Measurements from ENCODE around the gene CTIF. TPM values are rescaled to one million over a fixed set of nuclear protein-coding genes. Genes with fewer than 3 reads are reported as not detected.

The CTIF gene
- total and polyA plus RNA-seq, 4 donors = 10.6 to 26.7 (median 12.3) TPM

GRCh38 chr18:48707636-48708296 lies 168.9 kb downstream of the CTIF start:
- Histone ChIP-seq H3K4me3 (ENCODE audit: low read depth in 1 of 3, low read length in 3 of 3) (no peak overlapping the region), H3K27ac (ENCODE audit: low read depth in 1 of 2, low read length in 2 of 2) (no peak overlapping the region), H3K9ac (ENCODE audit: low read depth in 1 of 2, low read length in 2 of 2) (no peak overlapping the region), H3K4me1 (ENCODE audit: control insufficient read depth in 4 of 4, insufficient read depth in 4 of 4, low read length in 3 of 4) (no peaks in the 10 kb centered on the region), H3K9me3 (ENCODE audit: control insufficient read depth in 4 of 4, low read length in 3 of 4) (no peaks in the 10 kb centered on the region), H3K27me3 (ENCODE audit: control insufficient read depth in 4 of 4, insufficient read depth in 4 of 4, low read length in 3 of 4) (no peaks in the 10 kb centered on the region), H3K36me3 (ENCODE audit: control insufficient read depth in 4 of 4, insufficient read depth in 3 of 4, low read depth in 1 of 4, low read length in 3 of 4) (peaks cover 0 to 4% (median 3%) of the 10 kb centered on the region in 4 donors)
- WGBS = 91% methylated on average over 7 of the region's 7 CpGs
- DNase-seq (ENCODE audit: low spot score) = no peak
- TF ChIP-seq REST (IDR thresholded peaks at IDR 0.05) = no peak
- no peak for TF ChIP-seq GABPA (IDR thresholded peaks at IDR 0.05 in 1 of 2, conservative IDR thresholded peaks at IDR 0.05 in 1 of 2)
- TF ChIP-seq ATF3 (IDR thresholded peaks at IDR 0.05) = no peak
- no peak for TF ChIP-seq JUND (IDR thresholded peaks at IDR 0.05)
- TF ChIP-seq MAX (IDR thresholded peaks at IDR 0.05) = no peak
- TF ChIP-seq NR2F2 (IDR thresholded peaks at IDR 0.05) = no peak
- TF ChIP-seq YY1 (IDR thresholded peaks at IDR 0.05) = no peak
- no peak for TF ChIP-seq ZBTB33 (IDR thresholded peaks at IDR 0.05)

GRCh38 chr18:48708807-48709206 lies 170.0 kb downstream of the CTIF start:
- H3K27ac ChIP-seq (ENCODE audit: low read depth in 1 of 2, low read length in 2 of 2) = no peak overlapping the region

More at GRCh38 chr18:48708807-48709206, 170.0 kb downstream of the CTIF start:
- Histone ChIP-seq H3K27me3 (ENCODE audit: control insufficient read depth in 4 of 4, insufficient read depth in 4 of 4, low read length in 3 of 4) (no peaks in the 10 kb centered on the region), H3K9ac (ENCODE audit: low read depth in 1 of 2, low read length in 2 of 2) (no peak overlapping the region), H3K36me3 (ENCODE audit: control insufficient read depth in 4 of 4, insufficient read depth in 3 of 4, low read depth in 1 of 4, low read length in 3 of 4) (peaks cover 0 to 4% (median 3%) of the 10 kb centered on the region in 4 donors), H3K4me3 (ENCODE audit: low read depth in 1 of 3, low read length in 3 of 3) (no peak overlapping the region), H3K4me1 (ENCODE audit: control insufficient read depth in 4 of 4, insufficient read depth in 4 of 4, low read length in 3 of 4) (no peaks in the 10 kb centered on the region), H3K9me3 (ENCODE audit: control insufficient read depth in 4 of 4, low read length in 3 of 4) (no peaks in the 10 kb centered on the region)
- DNase-seq (ENCODE audit: low spot score) = no peak
- 97% methylated on average over 3 of the region's 3 CpGs for WGBS
- no peak for TF ChIP-seq ATF3 (IDR thresholded peaks at IDR 0.05)
- no peak for TF ChIP-seq JUND (IDR thresholded peaks at IDR 0.05)
- TF ChIP-seq TAF1 (conservative IDR thresholded peaks at IDR 0.05) = no peak

Measured in liver (tissue), 9 donors.